Peyer's patch (tissue), 4 donors: Measurements from ENCODE around the gene MICB.

Experiments used
- POLR2A ChIP-seq, 2 donors: fragments of 450-650 bp; IDR thresholded peaks; one replicate each; pipeline ENCODE4 v1.5.1; 2017; ENCODE audit warnings: antibody characterized with exemption in 2 of 2, mild to moderate bottlenecking in 2 of 2, moderate library complexity in 2 of 2
- TF ChIP-seq, protein P1 (sequence below), 6 experiments: fragments of 450-650 bp in 4 of 6; fragments of 200-600 bp in 2 of 6; sonication (generic) in 1 of 6; IDR thresholded peaks; one replicate each; pipeline ENCODE4 v1.5.1; 2017 to 2019; ENCODE audit warnings: antibody characterized with exemption in 6 of 6, mild to moderate bottlenecking in 3 of 6, moderate library complexity in 1 of 6

DNA sequence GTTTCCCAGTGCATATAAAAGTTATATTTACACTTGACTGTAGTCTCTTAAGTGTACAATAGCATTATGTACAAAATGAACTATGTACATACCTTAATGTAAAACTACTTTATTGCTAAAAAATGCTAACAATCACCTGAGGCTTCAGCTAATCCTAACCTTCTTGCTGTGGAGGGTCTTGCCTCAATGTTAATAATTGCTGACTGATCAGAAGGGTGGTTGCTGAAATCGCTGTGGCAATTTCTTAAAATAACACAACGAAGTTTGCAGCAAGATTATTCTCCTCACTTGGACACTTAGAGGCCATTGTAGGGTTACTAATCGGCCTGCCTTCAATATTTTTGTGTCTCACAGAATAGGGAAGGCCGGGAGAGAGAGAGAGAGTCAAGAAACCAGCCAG lies 24.7 kb upstream of the MICB start:
- TF ChIP-seq, protein P1, sequence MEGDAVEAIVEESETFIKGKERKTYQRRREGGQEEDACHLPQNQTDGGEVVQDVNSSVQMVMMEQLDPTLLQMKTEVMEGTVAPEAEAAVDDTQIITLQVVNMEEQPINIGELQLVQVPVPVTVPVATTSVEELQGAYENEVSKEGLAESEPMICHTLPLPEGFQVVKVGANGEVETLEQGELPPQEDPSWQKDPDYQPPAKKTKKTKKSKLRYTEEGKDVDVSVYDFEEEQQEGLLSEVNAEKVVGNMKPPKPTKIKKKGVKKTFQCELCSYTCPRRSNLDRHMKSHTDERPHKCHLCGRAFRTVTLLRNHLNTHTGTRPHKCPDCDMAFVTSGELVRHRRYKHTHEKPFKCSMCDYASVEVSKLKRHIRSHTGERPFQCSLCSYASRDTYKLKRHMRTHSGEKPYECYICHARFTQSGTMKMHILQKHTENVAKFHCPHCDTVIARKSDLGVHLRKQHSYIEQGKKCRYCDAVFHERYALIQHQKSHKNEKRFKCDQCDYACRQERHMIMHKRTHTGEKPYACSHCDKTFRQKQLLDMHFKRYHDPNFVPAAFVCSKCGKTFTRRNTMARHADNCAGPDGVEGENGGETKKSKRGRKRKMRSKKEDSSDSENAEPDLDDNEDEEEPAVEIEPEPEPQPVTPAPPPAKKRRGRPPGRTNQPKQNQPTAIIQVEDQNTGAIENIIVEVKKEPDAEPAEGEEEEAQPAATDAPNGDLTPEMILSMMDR (IDR thresholded peaks at IDR 0.05), result no peak
- TF ChIP-seq POLR2A (IDR thresholded peaks at IDR 0.05), result no peak
